ENCODE data around the gene SREBF2. TPM values are rescaled to one million over a fixed set of nuclear protein-coding genes. Genes with fewer than 3 reads are reported as not detected.

Gene SREBF2
- total and polyA plus RNA-seq, 9 of the 15 experiments (the other 6 are each of a cell fraction or from before 2014, with no cell fraction given) = 1.1 to 84.2 (median 26.9) TPM

DNA sequence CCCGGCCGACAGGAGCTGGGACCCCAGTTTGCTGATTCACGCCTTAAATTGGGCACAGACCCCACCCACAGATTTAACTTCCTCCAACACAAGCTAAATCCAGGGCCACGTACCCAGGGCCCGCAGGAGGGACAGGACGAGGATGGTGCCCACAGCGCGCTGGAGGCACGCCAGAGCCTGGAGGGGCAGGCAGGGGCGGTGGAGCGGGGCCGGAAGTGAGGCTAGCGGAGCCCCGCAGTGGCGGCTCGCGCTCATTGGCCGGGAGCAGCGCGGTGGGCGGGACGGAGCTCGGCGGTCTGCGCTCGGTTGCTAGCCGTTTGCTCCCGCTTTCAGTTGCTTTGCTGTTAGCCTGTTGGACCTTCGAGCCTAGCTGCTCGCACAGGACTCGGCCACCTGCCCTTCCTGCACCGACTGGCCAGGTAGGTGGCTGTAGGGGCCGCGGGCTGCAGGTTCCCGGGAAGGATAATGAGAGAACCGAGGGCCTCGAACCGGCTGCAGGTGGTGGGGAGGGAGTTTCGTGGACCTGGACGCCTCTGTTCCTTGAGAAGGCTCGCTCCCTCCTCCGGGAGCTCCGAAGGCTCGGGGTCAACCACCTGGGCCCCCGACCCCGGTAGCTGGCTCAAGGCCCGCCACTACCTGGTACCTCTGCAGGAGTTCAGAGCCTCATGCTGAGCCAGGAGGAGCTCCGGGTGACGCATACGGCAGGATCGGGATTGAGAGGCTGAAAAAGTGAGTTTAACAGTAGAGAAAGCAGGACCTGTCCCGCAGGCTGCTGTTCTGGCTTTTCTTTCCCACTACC is 32.4 kb upstream of the SREBF2 start, which contains the start of gene CCDC134 (continued):
- TF ChIP-seq, protein P1, sequence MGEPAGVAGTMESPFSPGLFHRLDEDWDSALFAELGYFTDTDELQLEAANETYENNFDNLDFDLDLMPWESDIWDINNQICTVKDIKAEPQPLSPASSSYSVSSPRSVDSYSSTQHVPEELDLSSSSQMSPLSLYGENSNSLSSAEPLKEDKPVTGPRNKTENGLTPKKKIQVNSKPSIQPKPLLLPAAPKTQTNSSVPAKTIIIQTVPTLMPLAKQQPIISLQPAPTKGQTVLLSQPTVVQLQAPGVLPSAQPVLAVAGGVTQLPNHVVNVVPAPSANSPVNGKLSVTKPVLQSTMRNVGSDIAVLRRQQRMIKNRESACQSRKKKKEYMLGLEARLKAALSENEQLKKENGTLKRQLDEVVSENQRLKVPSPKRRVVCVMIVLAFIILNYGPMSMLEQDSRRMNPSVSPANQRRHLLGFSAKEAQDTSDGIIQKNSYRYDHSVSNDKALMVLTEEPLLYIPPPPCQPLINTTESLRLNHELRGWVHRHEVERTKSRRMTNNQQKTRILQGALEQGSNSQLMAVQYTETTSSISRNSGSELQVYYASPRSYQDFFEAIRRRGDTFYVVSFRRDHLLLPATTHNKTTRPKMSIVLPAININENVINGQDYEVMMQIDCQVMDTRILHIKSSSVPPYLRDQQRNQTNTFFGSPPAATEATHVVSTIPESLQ (CRISPR knock-in tag; IDR thresholded peaks at IDR 0.05) = no peak
- no peak for TF ChIP-seq CHD4 (IDR thresholded peaks at IDR 0.05; ENCODE audit: insufficient read depth, insufficient replicate concordance, low read depth, low read length, poor library complexity, severe bottlenecking)
- TF ChIP-seq SMAD2 (IDR thresholded peaks at IDR 0.05; ENCODE audit: low read depth, low read length) = no peak
- TF ChIP-seq, protein P2, sequence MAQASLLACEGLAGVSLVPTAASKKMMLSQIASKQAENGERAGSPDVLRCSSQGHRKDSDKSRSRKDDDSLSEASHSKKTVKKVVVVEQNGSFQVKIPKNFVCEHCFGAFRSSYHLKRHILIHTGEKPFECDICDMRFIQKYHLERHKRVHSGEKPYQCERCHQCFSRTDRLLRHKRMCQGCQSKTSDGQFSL (CRISPR knock-in tag; IDR thresholded peaks at IDR 0.05) = no peak
- TF ChIP-seq, protein P2 (tag; IDR thresholded peaks at IDR 0.05) = no peak
- TF ChIP-seq ZNF263 (CRISPR knock-in tag; IDR thresholded peaks at IDR 0.05; ENCODE audit: borderline replicate concordance) = 0 out of 2 replicates have a peak, but pooled peaks have one; percentile 18
- TF ChIP-seq SPI1 (IDR thresholded peaks at IDR 0.05; ENCODE audit: borderline replicate concordance, low read depth, low read length) = no peak
- no peak for TF ChIP-seq DNMT1 (IDR thresholded peaks at IDR 0.05)
- TF ChIP-seq TOE1 (IDR thresholded peaks at IDR 0.05; ENCODE audit: borderline replicate concordance) = no peak
- TF ChIP-seq TOE1 (CRISPR knock-in tag; IDR thresholded peaks at IDR 0.05; ENCODE audit: borderline replicate concordance, low read depth) = 0 out of 2 replicates have a peak, but pooled peaks have one; percentile 46
- TF ChIP-seq ZFX (CRISPR knock-in tag; IDR thresholded peaks at IDR 0.05) = peak; percentile 70
- TF ChIP-seq ZSCAN32 (CRISPR knock-in tag; IDR thresholded peaks at IDR 0.05) = no peak
- TF ChIP-seq, protein P3, sequence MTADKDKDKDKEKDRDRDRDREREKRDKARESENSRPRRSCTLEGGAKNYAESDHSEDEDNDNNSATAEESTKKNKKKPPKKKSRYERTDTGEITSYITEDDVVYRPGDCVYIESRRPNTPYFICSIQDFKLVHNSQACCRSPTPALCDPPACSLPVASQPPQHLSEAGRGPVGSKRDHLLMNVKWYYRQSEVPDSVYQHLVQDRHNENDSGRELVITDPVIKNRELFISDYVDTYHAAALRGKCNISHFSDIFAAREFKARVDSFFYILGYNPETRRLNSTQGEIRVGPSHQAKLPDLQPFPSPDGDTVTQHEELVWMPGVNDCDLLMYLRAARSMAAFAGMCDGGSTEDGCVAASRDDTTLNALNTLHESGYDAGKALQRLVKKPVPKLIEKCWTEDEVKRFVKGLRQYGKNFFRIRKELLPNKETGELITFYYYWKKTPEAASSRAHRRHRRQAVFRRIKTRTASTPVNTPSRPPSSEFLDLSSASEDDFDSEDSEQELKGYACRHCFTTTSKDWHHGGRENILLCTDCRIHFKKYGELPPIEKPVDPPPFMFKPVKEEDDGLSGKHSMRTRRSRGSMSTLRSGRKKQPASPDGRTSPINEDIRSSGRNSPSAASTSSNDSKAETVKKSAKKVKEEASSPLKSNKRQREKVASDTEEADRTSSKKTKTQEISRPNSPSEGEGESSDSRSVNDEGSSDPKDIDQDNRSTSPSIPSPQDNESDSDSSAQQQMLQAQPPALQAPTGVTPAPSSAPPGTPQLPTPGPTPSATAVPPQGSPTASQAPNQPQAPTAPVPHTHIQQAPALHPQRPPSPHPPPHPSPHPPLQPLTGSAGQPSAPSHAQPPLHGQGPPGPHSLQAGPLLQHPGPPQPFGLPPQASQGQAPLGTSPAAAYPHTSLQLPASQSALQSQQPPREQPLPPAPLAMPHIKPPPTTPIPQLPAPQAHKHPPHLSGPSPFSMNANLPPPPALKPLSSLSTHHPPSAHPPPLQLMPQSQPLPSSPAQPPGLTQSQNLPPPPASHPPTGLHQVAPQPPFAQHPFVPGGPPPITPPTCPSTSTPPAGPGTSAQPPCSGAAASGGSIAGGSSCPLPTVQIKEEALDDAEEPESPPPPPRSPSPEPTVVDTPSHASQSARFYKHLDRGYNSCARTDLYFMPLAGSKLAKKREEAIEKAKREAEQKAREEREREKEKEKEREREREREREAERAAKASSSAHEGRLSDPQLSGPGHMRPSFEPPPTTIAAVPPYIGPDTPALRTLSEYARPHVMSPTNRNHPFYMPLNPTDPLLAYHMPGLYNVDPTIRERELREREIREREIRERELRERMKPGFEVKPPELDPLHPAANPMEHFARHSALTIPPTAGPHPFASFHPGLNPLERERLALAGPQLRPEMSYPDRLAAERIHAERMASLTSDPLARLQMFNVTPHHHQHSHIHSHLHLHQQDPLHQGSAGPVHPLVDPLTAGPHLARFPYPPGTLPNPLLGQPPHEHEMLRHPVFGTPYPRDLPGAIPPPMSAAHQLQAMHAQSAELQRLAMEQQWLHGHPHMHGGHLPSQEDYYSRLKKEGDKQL (CRISPR knock-in tag; IDR thresholded peaks at IDR 0.05; ENCODE audit: borderline replicate concordance) = 0 out of 2 replicates have a peak, but pooled peaks have one; percentile 75
- TF ChIP-seq ZBTB7A (IDR thresholded peaks at IDR 0.05; ENCODE audit: borderline replicate concordance, control insufficient read depth, low read depth, low read length) = peak; percentile 62; the same call in 1 of the 2 replicates
- TF ChIP-seq MTA3 (IDR thresholded peaks at IDR 0.05; ENCODE audit: borderline replicate concordance) = peak; percentile 62; the same call in 1 of the 2 replicates
- TF ChIP-seq HNRNPH1 (optimal IDR thresholded peaks at IDR 0.05; ENCODE audit: low read depth, low read length) = no peak
- no peak for TF ChIP-seq ZNF174 (CRISPR knock-in tag; IDR thresholded peaks at IDR 0.05)
